Ascending aorta (tissue), 2 donors: ENCODE data around the gene CDKL1. TPM values are rescaled to one million over a fixed set of nuclear protein-coding genes. Genes with fewer than 3 reads are reported as not detected.

ENCODE experiments used
- DNase-seq, 2 donors: peaks; one replicate each; pipeline ENCODE4 v3.0.0-alpha.2; 2019; ENCODE audit warnings: low spot score in 2 of 2
- H3K27ac ChIP-seq, 2 donors: fragments of 200-600 bp; sonication (generic); one replicate each; pipeline ENCODE4 v1.5.1; 2016 to 2017; ENCODE audit warnings: mild to moderate bottlenecking in 1 of 2
- H3K27me3 ChIP-seq: fragments of 200-600 bp; sonication (generic); one replicate; pipeline ENCODE4 v1.5.1; 2017
- H3K36me3 ChIP-seq, 2 donors: fragments of 200-600 bp; sonication (generic); one replicate each; pipeline ENCODE4 v1.5.1; 2016
- H3K4me1 ChIP-seq, 2 donors: fragments of 200-600 bp; sonication (generic); one replicate each; pipeline ENCODE4 v1.5.1; 2016 to 2017; ENCODE audit warnings: mild to moderate bottlenecking in 1 of 2
- H3K4me3 ChIP-seq, 2 donors: fragments of 200-600 bp; sonication (generic); one replicate each; pipeline ENCODE4 v1.5.1; 2016 to 2017; ENCODE audit warnings: mild to moderate bottlenecking in 1 of 2
- H3K9me3 ChIP-seq, 2 donors: fragments of 200-600 bp; sonication (generic); one replicate each; pipeline ENCODE4 v1.5.1; 2016
- CTCF ChIP-seq, 3 experiments: fragments of 200-600 bp in 2 of 3; fragments of 450-650 bp in 1 of 3; sonication (generic) in 2 of 3; IDR thresholded peaks; one replicate each; pipeline ENCODE4 v1.5.1; 2016 to 2019; ENCODE audit warnings: antibody characterized with exemption in 3 of 3, mild to moderate bottlenecking in 1 of 3, moderate library complexity in 1 of 3
- intact Hi-C: fragments of 100-400 bp; cut with DNase I; formaldehyde crosslinking; loops from one replicate; pipeline ENCODE4 v1.15.1; 2023
- total RNA-seq: library from RNA; depleted of rRNA; stranded (reverse); fragments of >200 nt; gene quantifications from one replicate; pipeline ENCODE4 v1.1.0, GENCODE V29; 2016

The CDKL1 gene
- 0.85 TPM for total RNA-seq

GRCh38 chr14:50396631-50397389 is at the start of gene CDKL1:
TSS of gene CDKL1 (minus strand) at chr14:50396881. CDS start at chr14:50395868, 1,013 bp downstream.
- no peak for TF ChIP-seq CTCF (IDR thresholded peaks at IDR 0.05)
- peak in 1 of 2 donors; percentile 73 for DNase-seq
- Histone ChIP-seq H3K36me3 (no peaks in the 10 kb centered on the region), H3K9me3 (no peaks in the 10 kb centered on the region), H3K4me3 (peak within 1 kb of the TSS; percentile 82 to 83), H3K27me3 (no peaks in the 10 kb centered on the region), H3K27ac (peak within 1 kb of the TSS; percentile 50 to 69), H3K4me1 (peaks cover 0 to 14% of the 10 kb centered on the region in 2 donors)
- intact Hi-C loops = loop anchor here (2.0 kb wide), 1 partner anchor 76 kb away; no protein-coding TSS in a partner anchor

- Histone ChIP-seq H3K36me3 (peaks cover 9 to 35% of the 10 kb centered on the region in 2 donors), H3K27ac (no peak overlapping the region), H3K27me3 (no peaks in the 10 kb centered on the region), H3K4me3 (no peak overlapping the region), H3K4me1 (no peaks in the 10 kb centered on the region), H3K9me3 (no peaks in the 10 kb centered on the region)
- intact Hi-C loops = no loop called here
- DNase-seq = no peak
- TF ChIP-seq CTCF (IDR thresholded peaks at IDR 0.05) = no peak
These were observed 37.8 kb upstream of the CDKL1 start for GRCh38 chr14:50434528-50434927.

- no peak for TF ChIP-seq CTCF (IDR thresholded peaks at IDR 0.05)
- H3K36me3 ChIP-seq = peaks cover 6 to 25% of the 10 kb centered on the region in 2 donors
These were observed 35.5 kb upstream of the CDKL1 start for GRCh38 chr14:50432131-50432530.

GRCh38 chr14:50425816-50426215 is 29.1 kb upstream of the CDKL1 start:
- H3K27ac ChIP-seq = no peak overlapping the region
- H3K27me3 ChIP-seq = no peaks in the 10 kb centered on the region
- DNase-seq = no peak
- no peaks in the 10 kb centered on the region for H3K9me3 ChIP-seq
- H3K4me3 ChIP-seq = no peak overlapping the region
- no peak for TF ChIP-seq CTCF (IDR thresholded peaks at IDR 0.05)
- intact Hi-C loops = no loop called here
- H3K36me3 ChIP-seq = peaks cover 15 to 35% of the 10 kb centered on the region in 2 donors
- H3K4me1 ChIP-seq = no peaks in the 10 kb centered on the region

More at GRCh38 chr14:50432131-50432530, 35.5 kb upstream of the CDKL1 start:
- Histone ChIP-seq H3K9me3 (no peaks in the 10 kb centered on the region), H3K4me1 (no peaks in the 10 kb centered on the region), H3K27me3 (no peaks in the 10 kb centered on the region), H3K4me3 (no peak overlapping the region), H3K27ac (no peak overlapping the region)
- intact Hi-C loops = no loop called here
- no peak for DNase-seq

- no peaks in the 10 kb centered on the region for H3K9me3 ChIP-seq
- H3K36me3 ChIP-seq = peaks cover 18 to 41% of the 10 kb centered on the region in 2 donors
- no peak overlapping the region for H3K27ac ChIP-seq
- H3K4me3 ChIP-seq = no peak overlapping the region
- no peak for DNase-seq
- no peaks in the 10 kb centered on the region for H3K4me1 ChIP-seq
- TF ChIP-seq CTCF (IDR thresholded peaks at IDR 0.05) = no peak
- no peaks in the 10 kb centered on the region for H3K27me3 ChIP-seq
- intact Hi-C loops = no loop called here
These were observed 28.4 kb upstream of the CDKL1 start for GRCh38 chr14:50425105-50425504.
